Hepatocyte (in vitro differentiated cells): ENCODE measurements around the gene TNXB.

ENCODE experiments used
- EZH2 ChIP-seq: fragments of 200-600 bp; sonication (generic); IDR thresholded peaks from 2 replicates; pipeline ENCODE4 v1.6.1; 2016; ENCODE audit warnings: antibody characterized with exemption, mild to moderate bottlenecking, borderline replicate concordance
- EZH2phosphoT487 ChIP-seq: fragments of 200-600 bp; sonication (generic); IDR thresholded peaks from one replicate; pipeline ENCODE4 v1.6.1; 2018; ENCODE audit warnings: antibody characterized with exemption, mild to moderate bottlenecking, low read depth, moderate library complexity; ENCODE audit not compliant: unreplicated experiment, severe bottlenecking
- TF ChIP-seq, protein P1 (sequence below): fragments of 200-600 bp; sonication (generic); IDR thresholded peaks from 2 replicates; pipeline ENCODE4 v1.5.1; 2016; ENCODE audit warnings: antibody characterized with exemption, mild to moderate bottlenecking; ENCODE audit not compliant: poor library complexity

DNA sequence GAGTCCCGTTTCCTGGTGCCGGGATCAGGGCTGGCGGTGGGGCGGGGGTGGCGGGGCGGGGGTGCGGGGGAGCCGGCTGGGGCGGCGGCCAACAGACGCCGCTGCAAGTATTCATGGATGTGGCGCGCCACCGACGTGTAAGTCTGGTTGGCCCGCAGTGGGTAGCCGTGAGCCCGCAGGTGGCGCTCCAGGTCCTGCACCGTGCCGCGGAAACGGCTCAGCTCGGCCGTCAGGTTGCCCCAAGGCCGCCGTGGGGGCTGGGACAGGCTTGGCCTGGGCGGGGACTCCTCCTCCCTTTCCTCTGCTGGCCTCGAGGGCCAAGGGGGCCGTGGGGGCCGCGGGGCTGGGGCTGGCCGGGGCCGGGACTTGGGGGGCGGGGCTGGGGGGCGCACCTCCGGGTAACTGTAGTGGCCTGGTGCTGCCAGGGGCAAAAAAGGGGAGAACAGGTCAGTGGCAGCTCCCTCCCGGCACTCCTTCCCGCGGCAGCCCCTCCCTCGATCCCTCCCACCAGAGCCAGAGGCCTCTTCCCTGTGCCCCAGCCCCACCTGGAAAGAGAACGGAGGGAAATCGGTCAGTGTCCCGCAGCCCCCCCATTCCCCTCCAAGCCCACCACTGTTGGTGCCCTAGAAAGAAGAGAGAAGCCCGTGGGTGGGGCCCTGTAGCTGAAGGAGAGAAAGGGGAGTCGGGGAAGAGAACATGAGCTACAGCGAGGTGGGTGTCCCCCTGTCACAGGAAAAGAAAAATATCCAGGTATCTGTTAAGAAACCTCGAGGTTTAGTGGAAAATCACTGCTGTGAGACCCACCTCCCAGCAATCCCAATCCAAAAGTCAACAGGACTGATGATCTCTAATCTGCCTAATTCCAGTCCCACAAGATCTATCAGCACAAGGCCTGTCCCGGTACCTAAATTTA, 21.3 kb downstream of the TNXB start:
- TF ChIP-seq, protein P1, sequence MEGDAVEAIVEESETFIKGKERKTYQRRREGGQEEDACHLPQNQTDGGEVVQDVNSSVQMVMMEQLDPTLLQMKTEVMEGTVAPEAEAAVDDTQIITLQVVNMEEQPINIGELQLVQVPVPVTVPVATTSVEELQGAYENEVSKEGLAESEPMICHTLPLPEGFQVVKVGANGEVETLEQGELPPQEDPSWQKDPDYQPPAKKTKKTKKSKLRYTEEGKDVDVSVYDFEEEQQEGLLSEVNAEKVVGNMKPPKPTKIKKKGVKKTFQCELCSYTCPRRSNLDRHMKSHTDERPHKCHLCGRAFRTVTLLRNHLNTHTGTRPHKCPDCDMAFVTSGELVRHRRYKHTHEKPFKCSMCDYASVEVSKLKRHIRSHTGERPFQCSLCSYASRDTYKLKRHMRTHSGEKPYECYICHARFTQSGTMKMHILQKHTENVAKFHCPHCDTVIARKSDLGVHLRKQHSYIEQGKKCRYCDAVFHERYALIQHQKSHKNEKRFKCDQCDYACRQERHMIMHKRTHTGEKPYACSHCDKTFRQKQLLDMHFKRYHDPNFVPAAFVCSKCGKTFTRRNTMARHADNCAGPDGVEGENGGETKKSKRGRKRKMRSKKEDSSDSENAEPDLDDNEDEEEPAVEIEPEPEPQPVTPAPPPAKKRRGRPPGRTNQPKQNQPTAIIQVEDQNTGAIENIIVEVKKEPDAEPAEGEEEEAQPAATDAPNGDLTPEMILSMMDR = peak; percentile 77
- no peak for TF ChIP-seq EZH2phosphoT487
- no peak for TF ChIP-seq EZH2
